GM18517 (cell line): Measurements from ENCODE around the gene FAF2.
"Not testable (repeated sequence)": the region's sequence is repeated elsewhere in the genome, so short reads cannot be mapped to it uniquely, and the experiment has no call there.

Experiments used
- ATAC-seq: cut with Tn5 transposase; IDR thresholded peaks from one replicate; pipeline ENCODE4 v1.9.1; 2021; ENCODE audit warnings: mild to moderate bottlenecking, moderate library complexity; ENCODE audit not compliant: unreplicated experiment

The FAF2 gene

GRCh38 chr5:176416965-176417364 is 31.2 kb upstream of the FAF2 start:
- ATAC-seq, result no peak

GRCh38 chr5:176418251-176418650 is 29.9 kb upstream of the FAF2 start:
- ATAC-seq, result no peak

GRCh38 chr5:176420086-176420485 is 28.1 kb upstream of the FAF2 start:
- ATAC-seq, result no peak

- ATAC-seq, result no peak
These were observed 27.1 kb upstream of the FAF2 start for GRCh38 chr5:176420972-176421544.

GRCh38 chr5:176424181-176424580 is 24.0 kb upstream of the FAF2 start:
- no peak for ATAC-seq

- no peak for ATAC-seq
These were observed 23.0 kb upstream of the FAF2 start for GRCh38 chr5:176425138-176425537.

GRCh38 chr5:176425791-176426190 is 22.4 kb upstream of the FAF2 start:
- ATAC-seq, result no peak

GRCh38 chr5:176426876-176427275 is 21.3 kb upstream of the FAF2 start:
- no peak for ATAC-seq

GRCh38 chr5:176427971-176428370 is 20.2 kb upstream of the FAF2 start:
- no peak for ATAC-seq

- no peak for ATAC-seq
These were observed 18.2 kb upstream of the FAF2 start for GRCh38 chr5:176429972-176430371.

GRCh38 chr5:176432707-176433106 is 15.5 kb upstream of the FAF2 start:
- ATAC-seq, result no peak

- ATAC-seq, result no peak
These were observed 11.5 kb upstream of the FAF2 start for GRCh38 chr5:176436656-176437055.

GRCh38 chr5:176438959-176439757 is 9.0 kb upstream of the FAF2 start:
- ATAC-seq, result no peak

- ATAC-seq, result no peak
These were observed 7.1 kb upstream of the FAF2 start for GRCh38 chr5:176440927-176441706.

GRCh38 chr5:176441921-176442323 is 6.3 kb upstream of the FAF2 start:
- ATAC-seq, result no peak

- ATAC-seq, result not testable (repeated sequence)
These were observed 5.3 kb upstream of the FAF2 start for GRCh38 chr5:176442911-176443310.

- ATAC-seq, result no peak
These were observed 3.4 kb upstream of the FAF2 start for GRCh38 chr5:176444742-176445141.

- no peak for ATAC-seq
These were observed 2.0 kb upstream of the FAF2 start for GRCh38 chr5:176446028-176446665.

- peak; percentile 2 for ATAC-seq
These were observed 1.1 kb upstream of the FAF2 start for GRCh38 chr5:176446884-176447590.

- ATAC-seq, result peak; percentile 7
These were observed 601 bp upstream of the FAF2 start for GRCh38 chr5:176447591-176447977.

GRCh38 chr5:176450077-176450476 is 1.9 kb downstream of the FAF2 start:
- no peak for ATAC-seq
